GM19023 (cell line): Measurements from ENCODE around the gene CLRN1.

Source experiments
- ATAC-seq: cut with Tn5 transposase; IDR thresholded peaks from one replicate; pipeline ENCODE4 v1.9.1; 2021; ENCODE audit warnings: mild to moderate bottlenecking, moderate library complexity; ENCODE audit not compliant: unreplicated experiment

CLRN1 gene

GRCh38 chr3:150878290-150878689 is 94.2 kb downstream of the CLRN1 start:
- no peak for ATAC-seq

GRCh38 chr3:150877303-150877702 is 95.2 kb downstream of the CLRN1 start:
- ATAC-seq, result no peak

GRCh38 chr3:150876611-150877265 is 95.8 kb downstream of the CLRN1 start:
- no peak for ATAC-seq
